Putamen (tissue), 1 donor: ENCODE measurements around the gene NBEAL1.
"Not testable (repeated sequence)": the region's sequence is repeated elsewhere in the genome, so short reads cannot be mapped to it uniquely, and the experiment has no call there.

Experiments
- DNase-seq: peaks from one replicate; pipeline ENCODE4 v3.0.0-alpha.2; 2016; ENCODE audit warnings: low spot score

The NBEAL1 gene

GRCh38 chr2:203229674-203230073 lies 215.0 kb downstream of the NBEAL1 start:
- not testable (repeated sequence) for DNase-seq

DNA sequence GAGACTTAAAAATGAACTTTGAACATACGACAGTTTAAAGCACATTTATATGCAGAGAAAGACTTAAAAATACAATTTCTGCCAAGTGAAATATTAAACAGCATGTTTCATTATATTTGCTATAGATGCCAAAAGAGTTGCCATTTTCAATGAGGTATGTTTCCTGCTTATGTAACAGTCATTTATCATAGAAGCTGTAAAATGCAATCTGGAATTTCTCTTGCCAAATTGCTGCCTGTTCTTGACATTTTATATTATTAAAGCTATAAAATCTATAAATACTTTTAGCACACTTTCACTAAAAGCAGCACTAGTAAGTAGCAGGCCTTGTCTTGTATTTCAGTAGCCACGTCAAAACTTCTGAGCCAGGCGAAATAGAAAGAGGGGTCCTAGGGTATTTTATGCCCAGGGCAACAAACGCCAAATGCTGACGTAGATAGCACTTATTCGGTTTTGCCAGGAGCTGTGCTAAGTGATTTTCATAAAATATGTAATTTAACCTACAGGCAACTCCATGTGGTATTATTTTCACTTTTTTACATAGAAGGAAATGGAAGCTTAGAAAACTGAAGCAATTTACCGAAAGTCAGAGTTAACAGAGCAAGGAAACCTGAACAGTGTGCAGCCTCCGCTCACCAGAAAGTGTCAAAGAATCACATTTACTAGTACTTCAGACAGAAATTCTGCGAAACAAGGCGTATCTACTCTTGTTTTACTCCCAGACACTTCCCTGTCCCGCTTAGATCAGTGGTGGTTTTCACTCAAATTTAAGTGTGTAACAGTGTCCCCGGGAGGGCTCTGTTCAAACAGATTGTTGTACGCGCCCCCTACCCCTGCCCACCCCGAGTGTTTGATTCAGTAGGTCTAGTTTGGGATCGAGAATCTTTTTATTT lies 222.9 kb downstream of the NBEAL1 start:
- peak; percentile 29 for DNase-seq

DNA sequence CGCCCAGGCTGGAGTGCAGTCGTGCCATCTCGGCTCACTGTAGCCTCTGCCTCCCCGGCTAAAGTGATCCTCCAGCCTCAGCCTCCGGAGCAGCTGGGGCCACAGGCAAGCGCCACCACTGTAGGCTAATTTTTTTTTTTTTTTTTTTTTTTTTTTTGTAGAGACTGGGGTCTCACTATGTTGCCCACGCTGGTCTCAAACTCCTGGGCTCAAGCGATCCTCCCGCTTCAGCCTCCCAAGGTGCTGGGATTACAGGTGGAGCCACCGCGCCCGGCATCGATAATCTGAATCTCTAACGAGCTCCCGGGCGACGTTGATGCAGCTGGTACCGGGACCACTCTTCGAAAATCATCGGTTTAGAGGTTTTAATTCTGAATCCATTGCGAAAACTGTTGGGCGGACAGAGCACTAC lies 223.6 kb downstream of the NBEAL1 start:
- no peak for DNase-seq

- peak; percentile 95 for DNase-seq
Observed at GRCh38 chr2:203238704-203239526, 224.2 kb downstream of the NBEAL1 start, which contains the start of gene CYP20A1. Gene CYP20A1, plus strand, starts transcription at chr2:203239018. Its CDS starts 45 bp downstream, at chr2:203239063.

- DNase-seq, result no peak
Observed at GRCh38 chr2:203240491-203240890, 225.8 kb downstream of the NBEAL1 start.

- no peak for DNase-seq
Observed at GRCh38 chr2:203242518-203242917, 227.8 kb downstream of the NBEAL1 start.

DNA sequence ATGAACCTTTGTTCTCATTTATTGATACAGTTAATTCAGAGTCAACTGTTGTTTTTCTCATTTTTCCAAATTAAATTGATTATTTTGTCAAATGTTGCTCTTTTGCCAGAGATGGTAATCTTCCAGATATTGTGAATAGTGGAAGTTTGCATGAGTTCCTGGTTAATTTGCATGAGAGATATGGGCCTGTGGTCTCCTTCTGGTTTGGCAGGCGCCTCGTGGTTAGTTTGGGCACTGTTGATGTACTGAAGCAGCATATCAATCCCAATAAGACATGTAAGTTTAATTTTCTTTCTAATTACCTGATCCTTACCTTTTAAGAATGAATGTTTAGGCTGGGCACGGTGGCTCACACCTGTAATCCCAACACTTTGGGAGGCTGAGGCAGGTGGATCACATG lies 232.0 kb downstream of the NBEAL1 start:
- no peak for DNase-seq

DNA sequence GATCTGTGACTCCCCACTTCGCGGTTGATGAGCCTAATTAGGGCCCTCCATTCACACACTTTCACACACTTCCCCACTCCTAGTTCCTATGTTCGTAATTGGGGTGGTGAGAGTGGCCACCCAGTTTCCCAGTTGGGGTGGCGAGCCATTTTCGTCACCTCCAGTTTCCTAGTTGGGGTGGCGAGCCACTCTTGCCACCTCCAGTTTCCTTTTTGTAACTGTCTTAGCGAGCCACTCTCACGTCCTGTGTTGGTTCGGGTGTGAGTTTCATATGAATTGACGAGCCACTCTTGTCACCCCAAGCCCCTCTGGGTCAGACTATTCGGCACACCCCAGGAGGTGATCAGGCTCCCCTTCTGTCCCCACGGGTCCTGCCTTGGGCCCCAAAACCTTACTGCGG lies 238.1 kb downstream of the NBEAL1 start:
- DNase-seq, result no peak

DNA sequence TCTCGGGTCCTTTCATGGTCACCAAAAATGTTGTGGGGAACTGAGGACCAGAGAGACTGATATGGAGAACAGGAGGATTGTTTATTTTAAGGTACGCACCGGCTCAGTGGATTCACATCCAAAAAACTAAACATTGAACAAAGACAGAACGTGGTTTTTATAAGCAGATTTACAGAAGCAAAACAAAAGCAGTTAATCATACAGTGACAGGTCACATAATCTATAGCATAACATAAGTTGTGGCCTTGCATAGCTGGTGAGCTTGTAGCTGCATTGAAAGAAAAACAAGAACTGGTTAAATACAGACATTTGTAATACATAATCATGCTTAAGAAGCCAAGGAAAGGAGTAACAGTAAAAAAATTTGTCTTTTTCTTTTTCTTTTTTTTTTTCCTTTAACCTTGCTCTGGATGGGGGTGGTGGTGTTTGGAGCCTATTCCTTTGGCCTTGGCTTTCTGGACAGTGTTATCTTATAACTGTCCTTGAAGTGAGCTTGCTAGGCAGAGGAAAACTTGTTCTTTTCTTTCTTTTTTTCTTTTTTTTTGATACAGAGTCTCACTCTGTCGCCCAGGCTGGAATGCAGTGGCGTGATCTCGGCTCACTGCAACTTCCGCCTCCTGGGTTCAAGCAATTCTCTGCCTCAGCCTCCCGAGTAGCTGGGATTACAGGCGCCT lies 238.9 kb downstream of the NBEAL1 start:
- not testable (repeated sequence) for DNase-seq

DNA sequence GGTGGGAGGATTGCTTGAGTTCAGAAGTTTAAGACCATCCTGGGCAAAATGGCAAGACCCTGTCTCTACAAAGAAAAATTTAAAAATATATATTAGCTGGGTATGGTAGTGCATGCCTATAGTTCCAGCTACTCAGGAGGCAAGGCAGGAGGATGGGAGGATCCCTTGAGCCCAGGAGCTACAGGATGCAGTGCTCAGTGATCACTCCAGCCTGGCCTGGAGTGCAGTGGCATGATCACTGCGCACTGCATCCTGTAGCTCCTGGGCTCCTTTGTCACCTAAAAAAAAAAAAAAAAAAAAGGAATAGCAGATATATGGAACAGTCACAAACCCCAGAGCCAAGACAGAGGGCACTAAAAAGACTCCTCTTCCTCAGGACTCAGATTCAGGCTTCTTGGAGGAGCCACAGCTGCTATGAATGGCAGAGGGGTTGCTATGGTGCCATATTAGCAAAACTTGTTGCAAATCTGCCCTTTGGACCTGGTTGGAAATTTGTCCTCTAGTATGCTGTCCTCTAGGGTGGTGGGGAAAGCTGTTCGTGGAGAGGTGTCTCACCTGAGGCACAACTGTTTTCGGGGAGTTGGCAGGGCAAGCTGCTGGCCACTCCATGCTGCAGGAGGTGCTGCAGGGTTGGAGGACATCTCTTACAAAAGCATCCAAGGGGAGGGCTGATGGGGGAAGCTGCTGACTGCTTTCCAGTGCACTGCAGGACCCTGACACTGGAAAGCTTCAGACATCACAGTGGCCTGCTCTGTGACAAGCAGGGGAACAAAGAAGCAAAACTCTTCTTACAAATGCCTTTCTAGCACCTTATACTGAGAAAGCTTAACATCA lies 246.9 kb downstream of the NBEAL1 start:
- DNase-seq, result no peak
